ENCODE data around the gene KNG1. TPM values are rescaled to one million over a fixed set of nuclear protein-coding genes. Genes with fewer than 3 reads are reported as not detected.
"Not testable (repeated sequence)": the region's sequence is repeated elsewhere in the genome, so short reads cannot be mapped to it uniquely, and the experiment has no call there.

The KNG1 gene
- total RNA-seq, 1 donor from 2014 or later = not detected

DNA sequence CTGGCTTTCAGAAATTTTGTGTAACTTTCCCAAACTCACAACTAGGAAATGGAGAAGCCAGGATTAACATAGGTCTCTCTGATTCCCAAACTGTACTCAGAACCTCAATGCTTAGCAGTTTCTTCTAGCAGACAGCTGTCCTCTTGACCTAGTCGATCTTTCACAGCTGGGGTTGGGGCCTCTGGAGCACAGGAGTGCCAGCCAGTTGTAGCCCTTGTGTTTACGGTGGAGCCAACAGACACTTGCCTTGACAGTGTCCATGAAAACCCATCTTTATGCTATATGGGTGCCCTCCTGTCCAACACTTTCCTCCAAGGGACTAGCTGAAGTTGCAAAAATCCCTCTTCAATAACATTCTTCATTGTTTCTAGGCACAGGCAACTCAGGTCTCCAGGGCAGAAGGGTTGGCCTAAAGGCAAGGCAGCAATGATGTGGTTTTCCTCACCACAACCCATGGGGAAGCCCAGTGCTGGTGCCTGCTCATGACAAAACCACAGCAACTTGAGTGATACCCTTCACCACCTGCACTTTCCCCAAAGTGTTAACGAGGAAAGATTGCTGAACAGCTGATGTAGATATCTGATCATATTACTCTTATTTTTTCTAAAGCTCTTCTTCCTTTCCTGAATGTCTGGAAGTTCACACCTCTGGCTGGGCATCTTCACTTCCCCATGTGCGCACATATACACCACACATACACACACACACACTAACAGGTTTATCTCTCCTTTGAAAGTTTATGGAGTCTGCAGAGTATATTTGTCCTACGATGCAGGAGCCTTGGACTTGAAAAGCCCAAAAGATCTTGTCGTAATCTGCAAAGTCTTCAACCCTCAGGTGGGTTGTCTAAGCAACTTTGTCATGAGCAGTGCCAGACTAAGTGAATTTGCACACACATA lies 11.0 kb upstream of the KNG1 start:
- H3K36me3 ChIP-seq (ENCODE audit: control insufficient read depth, insufficient read depth, low read length) = no peaks in the 10 kb centered on the region
- TF ChIP-seq, protein P1, sequence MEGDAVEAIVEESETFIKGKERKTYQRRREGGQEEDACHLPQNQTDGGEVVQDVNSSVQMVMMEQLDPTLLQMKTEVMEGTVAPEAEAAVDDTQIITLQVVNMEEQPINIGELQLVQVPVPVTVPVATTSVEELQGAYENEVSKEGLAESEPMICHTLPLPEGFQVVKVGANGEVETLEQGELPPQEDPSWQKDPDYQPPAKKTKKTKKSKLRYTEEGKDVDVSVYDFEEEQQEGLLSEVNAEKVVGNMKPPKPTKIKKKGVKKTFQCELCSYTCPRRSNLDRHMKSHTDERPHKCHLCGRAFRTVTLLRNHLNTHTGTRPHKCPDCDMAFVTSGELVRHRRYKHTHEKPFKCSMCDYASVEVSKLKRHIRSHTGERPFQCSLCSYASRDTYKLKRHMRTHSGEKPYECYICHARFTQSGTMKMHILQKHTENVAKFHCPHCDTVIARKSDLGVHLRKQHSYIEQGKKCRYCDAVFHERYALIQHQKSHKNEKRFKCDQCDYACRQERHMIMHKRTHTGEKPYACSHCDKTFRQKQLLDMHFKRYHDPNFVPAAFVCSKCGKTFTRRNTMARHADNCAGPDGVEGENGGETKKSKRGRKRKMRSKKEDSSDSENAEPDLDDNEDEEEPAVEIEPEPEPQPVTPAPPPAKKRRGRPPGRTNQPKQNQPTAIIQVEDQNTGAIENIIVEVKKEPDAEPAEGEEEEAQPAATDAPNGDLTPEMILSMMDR (IDR thresholded peaks at IDR 0.05; ENCODE audit: insufficient read depth, low read length, severe bottlenecking) = no peak
- FAIRE-seq (no peak), DNase-seq (ENCODE audit: low read depth) (no peak)
- H3K27me3 ChIP-seq (ENCODE audit: control insufficient read depth, insufficient read depth, low read length) = no peaks in the 10 kb centered on the region
- H3K4me3 ChIP-seq (ENCODE audit: low read depth, low read length) = no peak overlapping the region

GRCh38 chr3:186708983-186709679 lies 8.0 kb upstream of the KNG1 start:
- FAIRE-seq (peak; percentile 32), DNase-seq (ENCODE audit: low read depth) (no peak)
- TF ChIP-seq, protein P1 (IDR thresholded peaks at IDR 0.05; ENCODE audit: insufficient read depth, low read length, severe bottlenecking) = no peak

GRCh38 chr3:186710694-186711093 lies 6.5 kb upstream of the KNG1 start:
- not testable (repeated sequence) for H3K36me3 ChIP-seq (ENCODE audit: control insufficient read depth, insufficient read depth, low read length); H3K4me3 ChIP-seq (ENCODE audit: low read depth, low read length); FAIRE-seq; H3K27me3 ChIP-seq (ENCODE audit: control insufficient read depth, insufficient read depth, low read length); DNase-seq (ENCODE audit: low read depth)

More at GRCh38 chr3:186708983-186709679, 8.0 kb upstream of the KNG1 start:
- Histone ChIP-seq H3K36me3 (ENCODE audit: control insufficient read depth, insufficient read depth, low read length) (no peaks in the 10 kb centered on the region), H3K4me3 (ENCODE audit: low read depth, low read length) (no peak overlapping the region), H3K27me3 (ENCODE audit: control insufficient read depth, insufficient read depth, low read length) (no peaks in the 10 kb centered on the region)

- DNase-seq (ENCODE audit: low read depth) = no peak
- H3K27me3 ChIP-seq (ENCODE audit: control insufficient read depth, insufficient read depth, low read length) = peaks cover 3% of the 10 kb centered on the region
- no peak for FAIRE-seq
Measured at GRCh38 chr3:186713499-186713898, 3.7 kb upstream of the KNG1 start.

DNA sequence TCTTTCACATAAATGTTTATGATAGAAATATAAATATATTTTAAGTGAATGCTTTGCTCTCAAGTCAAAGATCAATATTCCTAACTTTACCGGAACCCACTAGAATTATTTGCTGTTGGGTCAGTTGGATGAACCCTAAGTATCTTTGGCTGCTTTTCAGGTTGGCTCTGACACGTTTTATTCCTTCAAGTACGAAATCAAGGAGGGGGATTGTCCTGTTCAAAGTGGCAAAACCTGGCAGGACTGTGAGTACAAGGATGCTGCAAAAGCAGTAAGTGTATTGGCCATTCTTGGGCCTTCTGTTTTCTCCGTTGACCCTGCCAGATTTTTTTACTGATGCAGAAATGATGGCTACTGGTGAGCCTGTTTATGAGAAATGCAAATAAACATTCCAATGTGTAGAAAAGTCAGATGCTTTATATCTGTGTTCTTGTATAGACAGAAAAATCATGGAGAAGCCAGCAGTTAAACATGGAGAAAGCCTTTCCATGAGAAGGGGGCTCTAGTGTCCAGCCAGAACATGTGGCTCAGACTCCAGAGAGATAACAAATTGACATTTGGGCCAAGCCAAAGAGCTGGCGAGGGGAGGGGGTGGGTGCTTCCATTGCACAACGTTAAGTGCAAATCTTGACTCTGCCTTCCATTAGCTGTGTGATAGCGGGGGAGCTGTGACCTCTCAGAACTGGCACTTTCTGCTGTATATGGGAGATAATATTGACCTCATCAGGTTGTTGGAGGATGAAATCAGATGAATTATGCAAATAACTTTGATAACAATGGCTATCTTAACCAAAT lies 3.0 kb downstream of the KNG1 start:
- TF ChIP-seq, protein P1 (IDR thresholded peaks at IDR 0.05; ENCODE audit: insufficient read depth, low read length, severe bottlenecking) = no peak
- Histone ChIP-seq H3K27me3 (ENCODE audit: control insufficient read depth, insufficient read depth, low read length) (peaks cover 3% of the 10 kb centered on the region), H3K4me3 (ENCODE audit: low read depth, low read length) (no peak overlapping the region), H3K36me3 (ENCODE audit: control insufficient read depth, insufficient read depth, low read length) (no peaks in the 10 kb centered on the region)
- no peak for FAIRE-seq
- DNase-seq (ENCODE audit: low read depth) = no peak

More at GRCh38 chr3:186713499-186713898, 3.7 kb upstream of the KNG1 start:
- no peaks in the 10 kb centered on the region for H3K36me3 ChIP-seq (ENCODE audit: control insufficient read depth, insufficient read depth, low read length)
- TF ChIP-seq, protein P1 (IDR thresholded peaks at IDR 0.05; ENCODE audit: insufficient read depth, low read length, severe bottlenecking) = no peak
- no peak overlapping the region for H3K4me3 ChIP-seq (ENCODE audit: low read depth, low read length)

Measured in bronchial epithelial cell (primary cell).